Cardiac muscle cell (in vitro differentiated cells and primary cell): ENCODE results near the gene PRKRA. TPM values are rescaled to one million over a fixed set of nuclear protein-coding genes. Genes with fewer than 3 reads are reported as not detected.
A peak's percentile ranks its signal among the peaks of the same experiment; 100 is the strongest.

Experiments
- DNase-seq, 2 donors: peaks; one replicate each; pipeline versions ENCODE4 v3.0.0 to v3.0.0-alpha.2; 2010 to 2017; ENCODE audit warnings: low read depth in 1 of 2, low spot score in 1 of 2
- H3K27ac ChIP-seq: fragments of 200-600 bp; sonication (generic); 2 replicates; pipeline ENCODE4 v1.5.1; 2016
- H3K27me3 ChIP-seq: fragments of 200-600 bp; sonication (generic); 2 replicates; pipeline ENCODE4 v1.6.0; 2016; ENCODE audit warnings: control low read depth
- H3K36me3 ChIP-seq: fragments of 200-600 bp; sonication (generic); 2 replicates; pipeline ENCODE4 v1.5.1; 2016; ENCODE audit warnings: control low read depth
- H3K4me1 ChIP-seq: fragments of 200-600 bp; sonication (generic); 2 replicates; pipeline ENCODE4 v1.8.1; 2017; ENCODE audit warnings: low read depth, mild to moderate bottlenecking, mixed run types
- H3K4me3 ChIP-seq: fragments of 200-600 bp; sonication (generic); 2 replicates; pipeline ENCODE4 v1.5.1; 2016; ENCODE audit warnings: mild to moderate bottlenecking
- H3K9me3 ChIP-seq: fragments of 200-600 bp; sonication (generic); 2 replicates; pipeline ENCODE4 v1.5.1; 2017; ENCODE audit warnings: low read depth, mild to moderate bottlenecking, control low read depth
- polyA plus RNA-seq: library from polyadenylated mRNA; unstranded; fragments of >200 nt; fragmentation: Nextera tagmentation; extraction: Ambion mirVana; gene quantifications from 2 replicates; pipeline ENCODE4 v1.2.1, GENCODE V29; 2016
- total RNA-seq: library from RNA; depleted of rRNA; stranded (reverse); fragments of >200 nt; gene quantifications from 2 replicates; pipeline ENCODE4 v1.2.3, GENCODE V29; 2016
- TF ChIP-seq, protein P1 (sequence below): IDR thresholded peaks from 2 replicates; pipeline ENCODE4 v1.5.1; 2012; ENCODE audit warnings: low read depth, mild to moderate bottlenecking, low read length

The PRKRA gene
- total and polyA plus RNA-seq, 2 experiments from 2014 or later: 76.1 to 78.5 TPM

DNA sequence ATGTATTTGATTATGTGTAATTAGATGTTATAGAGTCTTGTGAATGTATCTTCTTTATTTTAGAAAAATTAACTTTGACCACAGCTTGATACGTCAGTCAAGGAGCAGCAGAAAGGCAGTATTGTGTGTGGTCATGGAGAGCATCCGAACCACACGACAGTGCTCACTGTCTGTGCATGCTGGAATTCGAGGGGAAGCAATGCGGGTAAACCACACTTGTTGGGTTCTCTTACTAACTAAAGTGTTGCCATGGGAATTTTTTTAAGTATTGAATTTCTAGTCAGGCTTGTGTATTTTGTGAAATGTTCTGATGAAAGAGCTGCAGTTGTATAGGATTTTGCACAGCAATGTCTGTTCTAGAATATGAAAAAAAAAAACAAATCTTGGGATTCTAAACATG is 5.0 kb upstream of the PRKRA start:
- TF ChIP-seq, protein P1, sequence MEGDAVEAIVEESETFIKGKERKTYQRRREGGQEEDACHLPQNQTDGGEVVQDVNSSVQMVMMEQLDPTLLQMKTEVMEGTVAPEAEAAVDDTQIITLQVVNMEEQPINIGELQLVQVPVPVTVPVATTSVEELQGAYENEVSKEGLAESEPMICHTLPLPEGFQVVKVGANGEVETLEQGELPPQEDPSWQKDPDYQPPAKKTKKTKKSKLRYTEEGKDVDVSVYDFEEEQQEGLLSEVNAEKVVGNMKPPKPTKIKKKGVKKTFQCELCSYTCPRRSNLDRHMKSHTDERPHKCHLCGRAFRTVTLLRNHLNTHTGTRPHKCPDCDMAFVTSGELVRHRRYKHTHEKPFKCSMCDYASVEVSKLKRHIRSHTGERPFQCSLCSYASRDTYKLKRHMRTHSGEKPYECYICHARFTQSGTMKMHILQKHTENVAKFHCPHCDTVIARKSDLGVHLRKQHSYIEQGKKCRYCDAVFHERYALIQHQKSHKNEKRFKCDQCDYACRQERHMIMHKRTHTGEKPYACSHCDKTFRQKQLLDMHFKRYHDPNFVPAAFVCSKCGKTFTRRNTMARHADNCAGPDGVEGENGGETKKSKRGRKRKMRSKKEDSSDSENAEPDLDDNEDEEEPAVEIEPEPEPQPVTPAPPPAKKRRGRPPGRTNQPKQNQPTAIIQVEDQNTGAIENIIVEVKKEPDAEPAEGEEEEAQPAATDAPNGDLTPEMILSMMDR: no peak
- DNase-seq: no peak
- Histone ChIP-seq H3K9me3 (no peaks in the 10 kb centered on the region), H3K27me3 (no peaks in the 10 kb centered on the region), H3K27ac (no peak overlapping the region), H3K36me3 (no peaks in the 10 kb centered on the region), H3K4me1 (no peaks in the 10 kb centered on the region), H3K4me3 (no peak overlapping the region)

DNA sequence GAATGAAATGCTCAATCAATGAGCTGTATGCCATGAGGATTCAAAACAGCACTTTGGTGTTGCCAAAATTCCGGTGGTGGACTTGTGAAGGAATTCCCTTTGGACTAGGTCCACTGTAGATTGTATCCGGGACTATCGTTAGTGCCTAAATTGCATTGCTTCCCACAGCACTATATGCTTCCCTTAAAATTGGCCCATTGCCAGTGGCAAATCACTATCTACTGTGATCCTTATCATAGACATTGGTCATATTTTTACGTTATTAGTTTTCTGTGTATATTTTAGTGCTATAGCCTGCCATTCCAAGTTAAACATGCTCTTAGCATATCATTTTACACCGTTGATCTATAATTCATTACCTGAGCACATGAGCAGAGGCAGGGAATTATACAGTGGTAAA is 1.9 kb upstream of the PRKRA start:
- TF ChIP-seq, protein P1: no peak

DNA sequence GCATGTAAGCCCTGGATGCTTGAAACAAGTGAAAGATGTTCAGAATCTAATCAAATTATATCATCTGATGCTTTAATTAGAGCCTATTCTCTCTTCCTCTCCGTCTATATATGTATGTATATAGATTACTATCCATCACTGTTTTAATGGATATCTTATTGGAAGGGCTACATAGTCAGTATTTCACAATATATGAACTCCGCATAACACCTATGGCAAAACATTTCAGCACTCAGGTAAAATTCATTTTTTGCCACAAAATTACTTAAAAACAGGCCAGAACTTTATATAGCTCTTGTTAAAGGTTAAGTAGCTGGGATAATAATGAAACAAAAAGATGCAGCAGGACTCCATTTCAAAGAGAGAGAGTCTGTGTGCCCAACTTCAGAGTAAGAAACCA is 1.4 kb upstream of the PRKRA start:
- no peaks in the 10 kb centered on the region for H3K9me3 ChIP-seq
- H3K27ac ChIP-seq: no peak overlapping the region
- TF ChIP-seq, protein P1: no peak
- DNase-seq: no peak
- H3K27me3 ChIP-seq: no peaks in the 10 kb centered on the region
- peaks cover 7% of the 10 kb centered on the region for H3K36me3 ChIP-seq
- H3K4me3 ChIP-seq: no peak overlapping the region
- H3K4me1 ChIP-seq: peaks cover 10% of the 10 kb centered on the region

More for the DNA sequence above, 1.9 kb upstream of the PRKRA start:
- DNase-seq: no peak
- Histone ChIP-seq H3K27ac (no peak overlapping the region), H3K4me3 (no peak overlapping the region), H3K27me3 (no peaks in the 10 kb centered on the region), H3K9me3 (no peaks in the 10 kb centered on the region), H3K36me3 (peaks cover 4% of the 10 kb centered on the region), H3K4me1 (peaks cover 10% of the 10 kb centered on the region)

DNA sequence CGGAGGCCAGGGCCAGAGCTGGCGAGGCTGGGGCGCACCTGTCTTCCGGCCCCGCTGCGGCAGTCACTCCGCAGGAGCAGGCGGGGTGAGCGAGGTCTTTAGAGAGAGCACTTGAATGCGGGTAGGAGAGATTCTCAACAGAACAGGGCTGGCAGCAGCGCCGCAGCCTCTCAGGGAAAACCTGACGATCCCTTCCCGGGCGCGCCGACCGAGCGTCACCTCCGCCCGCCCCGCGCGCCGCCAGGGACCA is 526 bp downstream of the PRKRA start:
- no peak for DNase-seq
- peak overlapping the region; percentile 95 for H3K27ac ChIP-seq
- TF ChIP-seq, protein P1: no peak

DNA sequence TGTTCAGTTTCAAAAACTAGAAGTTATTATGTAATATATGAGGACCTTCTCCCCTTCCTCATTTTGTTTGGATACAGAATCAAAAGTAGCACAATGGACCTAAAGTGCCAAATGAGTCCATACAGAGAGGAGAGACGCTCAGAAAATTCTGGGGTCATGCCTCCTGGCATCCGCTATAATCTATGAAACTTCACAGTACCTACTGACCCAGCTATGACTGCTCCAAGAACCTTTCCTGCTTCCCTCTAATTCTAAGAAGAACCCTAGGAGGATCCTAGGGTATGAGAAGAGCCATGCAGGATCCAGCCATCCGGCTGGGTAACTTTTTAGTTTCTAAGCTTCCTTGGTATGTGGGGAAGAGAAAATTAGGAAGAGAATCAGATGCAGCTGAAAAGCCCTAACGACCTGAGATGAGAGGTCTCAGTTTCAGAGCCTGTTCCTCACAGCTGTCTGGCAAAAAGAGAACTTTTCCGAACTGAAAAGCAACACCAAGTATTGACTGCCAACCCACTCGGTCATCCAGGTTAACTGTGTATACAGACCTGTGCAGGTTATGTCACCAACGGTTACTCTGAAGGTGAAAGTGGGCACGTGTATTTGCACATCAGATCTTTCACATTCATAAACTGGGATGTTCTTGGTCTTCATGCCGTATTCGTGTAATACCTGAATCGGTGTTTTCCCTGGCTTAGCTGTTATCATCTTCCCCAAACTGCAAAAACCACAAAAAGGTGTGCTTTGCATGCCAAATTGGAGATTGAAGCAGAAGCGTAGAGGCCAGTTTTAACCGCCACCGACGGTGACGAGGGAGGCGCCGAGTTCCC is 1.1 kb downstream of the PRKRA start:
- TF ChIP-seq, protein P1: no peak
- H3K4me3 ChIP-seq: peak overlapping the region; percentile 51
- H3K4me1 ChIP-seq: peaks cover 10% of the 10 kb centered on the region
- peak overlapping the region; percentile 95 for H3K27ac ChIP-seq
- no peaks in the 10 kb centered on the region for H3K27me3 ChIP-seq
- H3K9me3 ChIP-seq: no peaks in the 10 kb centered on the region
- DNase-seq: peak in 1 of 2 donors; percentile 8
- H3K36me3 ChIP-seq: peaks cover 26% of the 10 kb centered on the region

More for the DNA sequence above, 526 bp downstream of the PRKRA start:
- H3K27me3 ChIP-seq: no peaks in the 10 kb centered on the region
- peak overlapping the region; percentile 51 for H3K4me3 ChIP-seq
- no peaks in the 10 kb centered on the region for H3K9me3 ChIP-seq
- H3K4me1 ChIP-seq: peaks cover 10% of the 10 kb centered on the region
- H3K36me3 ChIP-seq: peaks cover 21% of the 10 kb centered on the region
